IPS-18c (cell line): Measurements from ENCODE around the gene IL20RB.
"Not testable (repeated sequence)": the region's sequence is repeated elsewhere in the genome, so short reads cannot be mapped to it uniquely, and the experiment has no call there.

Source experiments
- H3K4me3 ChIP-seq: 2 replicates; pipeline ENCODE4 v1.7.0; 2013; ENCODE audit warnings: low read depth, mild to moderate bottlenecking, low read length, moderate library complexity; ENCODE audit not compliant: insufficient read depth
- H3K9me3 ChIP-seq: one replicate; pipeline ENCODE4 v1.6.1; 2013; ENCODE audit warnings: mild to moderate bottlenecking, low read length, moderate library complexity; ENCODE audit not compliant: control insufficient read depth, insufficient read depth

The IL20RB gene

DNA sequence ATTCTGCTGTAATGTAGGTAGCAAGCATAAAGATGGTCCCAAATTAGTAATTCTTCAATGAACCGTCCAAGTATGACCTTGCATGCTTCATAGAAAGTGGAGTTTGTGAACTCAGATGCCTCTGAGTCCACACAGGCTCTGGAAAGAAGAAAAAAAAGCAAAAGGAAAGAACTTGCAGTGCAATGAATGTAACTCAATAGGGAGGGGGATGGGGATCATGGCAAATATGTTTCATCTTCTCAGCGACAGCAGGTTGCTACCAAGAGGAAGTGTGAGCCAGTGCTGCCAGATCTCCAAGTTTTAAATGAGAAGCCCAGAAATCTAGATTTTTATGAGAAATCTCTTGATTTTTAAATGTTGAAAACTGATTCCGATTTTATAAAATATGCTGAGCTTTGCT is 50.3 kb downstream of the IL20RB start:
- Histone ChIP-seq H3K4me3 (no peak overlapping the region), H3K9me3 (no peaks in the 10 kb centered on the region)

DNA sequence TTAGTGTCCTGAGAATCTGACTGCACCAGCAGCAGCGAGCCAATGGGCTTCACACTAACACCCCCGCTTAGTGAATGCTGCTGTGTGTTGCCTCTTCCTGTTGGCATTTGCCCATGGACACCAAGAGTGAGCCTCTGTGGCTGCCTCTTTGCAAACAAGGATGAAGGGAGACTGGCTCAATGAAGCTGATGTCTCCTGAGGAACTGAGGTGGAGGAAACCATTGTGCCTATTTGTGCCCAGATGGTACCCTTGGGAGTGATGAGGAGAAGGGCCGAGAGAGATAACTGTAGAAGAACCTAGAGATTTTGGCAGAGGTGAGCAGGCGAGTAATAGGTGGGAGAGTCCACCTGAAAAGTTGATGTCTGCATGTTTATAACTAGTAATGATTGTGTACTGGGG is 51.2 kb downstream of the IL20RB start:
- no peak overlapping the region for H3K4me3 ChIP-seq
- no peaks in the 10 kb centered on the region for H3K9me3 ChIP-seq

DNA sequence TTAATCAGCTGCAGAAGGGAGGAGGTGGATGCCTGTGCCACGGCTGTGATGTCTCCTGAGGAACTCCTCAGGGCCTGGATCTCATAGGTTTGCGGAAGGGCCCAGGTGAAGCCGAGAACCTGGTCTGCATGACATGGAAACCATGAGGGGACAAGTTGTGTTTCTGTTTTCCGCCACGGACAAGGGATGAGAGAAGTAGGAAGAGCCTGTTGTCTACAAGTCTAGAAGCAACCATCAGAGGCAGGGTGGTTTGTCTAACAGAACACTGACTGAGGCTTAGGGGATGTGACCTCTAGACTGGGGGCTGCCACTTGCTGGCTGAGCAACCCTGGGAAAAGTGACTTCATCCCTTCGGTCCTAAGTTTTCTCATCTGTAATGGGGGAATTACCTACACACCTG is 52.4 kb downstream of the IL20RB start:
- Histone ChIP-seq H3K9me3 (no peaks in the 10 kb centered on the region), H3K4me3 (no peak overlapping the region)

DNA sequence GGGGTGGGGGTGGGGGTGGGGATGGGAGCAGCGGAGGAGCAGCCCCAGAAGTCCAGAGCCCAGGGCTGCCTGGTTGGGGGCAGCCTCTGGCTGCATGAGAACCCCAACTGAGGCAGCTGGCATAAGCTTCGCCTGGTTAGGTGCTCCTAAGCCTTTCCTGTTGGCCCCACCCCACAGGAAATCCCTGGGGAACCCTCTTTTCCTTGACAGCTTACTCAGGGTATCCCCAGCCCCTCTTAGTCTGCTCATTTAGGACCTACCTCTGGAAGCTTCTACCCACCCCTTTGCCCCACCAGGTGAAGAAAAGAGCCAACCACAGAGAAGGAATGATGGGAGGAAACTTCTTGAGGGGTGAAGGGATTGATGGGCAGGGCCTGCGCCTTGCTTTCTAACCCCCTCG is 53.4 kb downstream of the IL20RB start:
- Histone ChIP-seq H3K4me3 (no peak overlapping the region; the same call in 1 of the 2 replicates), H3K9me3 (no peaks in the 10 kb centered on the region)

DNA sequence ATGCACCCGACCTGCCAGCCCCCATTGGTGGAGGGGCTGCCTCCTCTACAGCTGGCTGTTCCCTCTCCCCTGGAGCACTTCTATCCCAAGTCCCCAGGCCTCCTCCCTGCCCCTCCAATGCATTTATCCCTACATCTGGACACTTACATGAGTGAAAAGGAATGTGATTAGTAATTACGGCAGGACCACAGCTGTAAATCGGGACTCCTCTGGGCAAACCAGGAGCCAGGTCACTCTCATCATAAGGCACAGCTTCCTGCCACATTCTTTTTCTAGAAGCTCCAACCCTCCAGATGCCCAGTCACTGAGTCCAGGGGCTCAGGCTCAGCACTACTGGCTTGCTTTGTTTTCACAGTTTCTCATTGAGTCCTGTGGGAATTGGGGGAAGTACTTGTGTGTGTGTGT is 54.3 kb downstream of the IL20RB start:
- H3K4me3 ChIP-seq = no peak overlapping the region
- H3K9me3 ChIP-seq = no peaks in the 10 kb centered on the region

DNA sequence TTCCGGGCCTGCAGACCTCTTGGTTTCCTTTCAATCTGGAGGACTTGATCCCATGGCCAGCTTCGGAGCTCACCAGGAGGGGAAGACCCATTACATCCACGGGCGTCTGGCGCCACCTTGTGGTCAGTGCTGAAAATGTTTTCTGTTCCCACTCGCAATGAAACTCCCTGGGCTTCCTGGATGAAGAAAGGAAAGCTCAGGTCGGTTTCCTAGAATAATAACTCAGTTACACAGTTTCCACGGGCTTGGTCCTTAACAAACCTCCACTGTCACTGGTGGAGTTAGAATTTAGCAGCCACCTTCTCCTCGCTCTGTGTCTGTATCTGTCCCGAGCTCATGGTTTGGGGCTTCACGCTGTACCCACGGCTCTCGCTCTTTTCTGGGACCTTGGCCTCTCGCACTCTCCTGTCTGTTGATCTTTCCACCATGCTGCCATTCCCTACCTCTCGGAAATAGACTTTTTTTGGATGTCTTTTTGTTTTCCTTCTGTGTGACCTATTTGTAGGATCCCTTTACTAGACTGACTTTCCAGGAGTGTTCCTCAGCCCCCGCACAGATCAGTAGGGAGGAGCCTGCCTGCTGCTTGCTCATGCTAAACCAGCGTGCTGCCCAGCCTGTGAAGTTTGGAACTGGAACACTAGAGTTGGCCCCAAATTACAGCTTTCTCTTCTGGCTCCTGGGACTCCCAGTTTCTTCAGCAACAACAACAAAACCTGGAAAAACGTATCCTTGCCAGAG is 56.3 kb downstream of the IL20RB start:
- Histone ChIP-seq H3K4me3 (no peak overlapping the region; the same call in 1 of the 2 replicates), H3K9me3 (no peaks in the 10 kb centered on the region)

DNA sequence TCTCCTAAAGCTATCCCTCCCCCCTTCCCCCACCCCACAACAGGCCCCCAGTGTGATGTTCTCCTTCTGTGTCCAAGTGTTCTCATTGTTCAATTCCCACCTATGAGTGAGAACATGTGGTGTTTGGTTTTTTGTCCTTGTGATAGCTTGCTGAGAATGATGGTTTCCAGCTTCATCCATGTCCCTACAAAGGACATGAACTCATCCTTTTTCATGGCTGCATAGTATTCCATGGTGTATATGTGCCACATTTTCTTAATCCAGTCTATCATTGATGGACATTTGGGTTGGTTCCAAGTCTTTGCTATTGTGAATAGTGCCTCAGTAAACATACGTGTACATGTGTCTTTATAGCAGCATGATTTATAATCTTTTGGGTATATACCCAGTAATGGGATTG is 59.5 kb downstream of the IL20RB start:
- H3K9me3 ChIP-seq, H3K4me3 ChIP-seq: not testable (repeated sequence)

DNA sequence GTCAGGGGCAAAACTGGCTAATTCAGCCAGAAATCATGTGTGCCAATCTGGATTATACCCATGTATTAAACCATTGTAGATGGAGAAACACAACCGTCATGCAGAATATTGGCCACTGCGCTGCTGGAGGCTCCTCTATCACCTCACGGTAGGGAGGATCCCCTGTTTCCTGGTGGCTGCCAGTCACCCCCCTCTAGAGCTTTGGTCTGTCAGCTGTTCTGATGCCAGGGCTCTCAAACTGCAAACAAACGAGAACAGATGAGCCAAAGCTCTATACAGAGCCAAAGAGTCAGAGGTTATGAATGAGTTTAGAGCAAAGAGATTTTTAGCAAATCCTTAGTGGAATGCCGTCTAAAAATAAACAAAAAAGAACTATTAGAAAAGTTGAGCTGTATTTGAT is 62.5 kb downstream of the IL20RB start:
- Histone ChIP-seq H3K4me3 (no peak overlapping the region), H3K9me3 (peaks cover 6% of the 10 kb centered on the region)

DNA sequence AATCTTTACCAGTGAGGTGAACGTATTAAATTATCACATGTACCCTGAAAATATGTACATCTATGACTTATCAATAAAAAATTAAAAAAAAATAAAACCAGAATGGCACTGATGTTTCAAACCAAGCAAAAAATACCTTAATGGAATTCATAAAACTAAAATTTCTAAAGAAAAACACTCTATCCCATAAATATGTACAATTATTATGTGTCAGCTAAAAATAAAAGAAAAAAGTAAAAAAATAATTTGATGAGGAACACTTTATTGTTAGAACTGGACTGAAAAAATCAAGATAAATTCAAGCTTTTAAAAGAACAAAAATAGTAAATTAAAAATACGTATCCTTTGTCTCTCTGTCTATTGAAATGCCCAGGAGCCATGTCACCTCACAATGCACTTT is 63.1 kb downstream of the IL20RB start:
- no peak overlapping the region for H3K4me3 ChIP-seq
- H3K9me3 ChIP-seq = peaks cover 6% of the 10 kb centered on the region

DNA sequence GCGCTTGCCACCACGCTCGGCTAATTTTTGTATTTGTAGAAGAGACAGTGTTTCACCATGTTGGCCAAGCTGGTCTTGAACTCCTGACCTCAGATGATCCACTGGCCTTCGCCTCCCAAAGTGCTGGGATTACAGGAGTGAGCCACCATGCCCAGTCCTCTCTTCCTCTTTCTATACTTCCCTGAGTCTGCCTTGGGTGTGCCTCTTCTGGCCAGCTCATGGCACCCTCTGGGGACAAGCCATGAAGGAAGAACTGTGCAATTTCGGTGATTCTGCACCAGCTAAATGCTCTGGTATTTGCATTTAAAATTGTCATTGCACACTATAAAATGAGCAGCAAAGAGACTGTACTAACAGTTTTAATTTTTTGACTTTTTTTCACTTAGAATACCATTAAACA is 66.6 kb downstream of the IL20RB start:
- H3K9me3 ChIP-seq = peaks cover 6% of the 10 kb centered on the region
- H3K4me3 ChIP-seq = no peak overlapping the region

DNA sequence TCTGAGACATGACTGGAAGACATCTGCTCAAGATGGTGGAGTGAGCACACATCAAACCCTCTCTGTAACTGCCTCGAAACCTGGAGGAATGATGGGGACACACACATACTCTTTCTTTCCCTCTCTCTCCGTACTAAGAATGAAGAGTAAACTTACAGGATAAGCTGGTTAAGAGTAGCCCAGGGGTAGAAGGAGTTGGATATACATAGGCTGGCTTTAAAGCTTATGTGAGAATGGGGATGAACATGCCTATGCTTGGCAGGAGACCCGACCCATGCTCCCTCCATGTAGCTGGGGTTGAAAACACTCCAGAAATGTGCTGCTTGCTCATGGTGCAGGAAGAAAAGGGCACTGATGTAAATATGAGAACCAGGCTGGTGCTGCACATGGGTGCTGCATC is 68.9 kb downstream of the IL20RB start:
- H3K9me3 ChIP-seq = peaks cover 2% of the 10 kb centered on the region
- H3K4me3 ChIP-seq = no peak overlapping the region

DNA sequence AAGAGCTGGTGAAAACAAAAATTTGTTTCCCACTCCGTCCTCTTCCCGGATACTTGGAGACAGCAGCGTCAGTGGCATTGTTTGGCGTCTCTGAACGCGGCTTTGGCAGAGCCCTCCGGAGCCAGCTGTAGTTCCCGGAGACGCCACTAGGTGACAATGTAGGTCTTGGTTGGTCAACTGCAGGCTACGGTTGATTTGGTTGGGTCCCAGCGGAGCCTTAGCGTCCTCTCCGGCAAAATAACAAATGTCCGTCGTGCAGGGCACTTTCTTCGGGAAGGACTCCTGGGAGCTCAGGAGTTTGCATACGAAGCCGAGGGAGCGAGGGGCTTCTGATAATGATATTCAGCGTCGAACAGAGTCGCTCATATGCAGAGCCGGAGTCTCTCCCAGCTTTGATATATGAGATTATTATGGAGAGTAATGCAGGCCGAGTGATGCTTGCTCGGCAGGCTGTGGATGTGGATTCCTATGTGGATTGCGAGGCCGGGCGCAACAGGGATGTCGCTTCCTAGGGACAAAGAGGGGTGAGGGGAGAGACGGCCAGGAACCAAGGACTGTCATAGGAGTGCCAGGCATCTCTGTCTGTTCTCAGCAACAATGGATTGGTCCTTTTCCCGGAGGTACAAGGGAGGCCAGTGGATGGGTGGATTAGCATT is 74.8 kb downstream of the IL20RB start:
- Histone ChIP-seq H3K9me3 (no peaks in the 10 kb centered on the region), H3K4me3 (peak overlapping the region; percentile 43)

DNA sequence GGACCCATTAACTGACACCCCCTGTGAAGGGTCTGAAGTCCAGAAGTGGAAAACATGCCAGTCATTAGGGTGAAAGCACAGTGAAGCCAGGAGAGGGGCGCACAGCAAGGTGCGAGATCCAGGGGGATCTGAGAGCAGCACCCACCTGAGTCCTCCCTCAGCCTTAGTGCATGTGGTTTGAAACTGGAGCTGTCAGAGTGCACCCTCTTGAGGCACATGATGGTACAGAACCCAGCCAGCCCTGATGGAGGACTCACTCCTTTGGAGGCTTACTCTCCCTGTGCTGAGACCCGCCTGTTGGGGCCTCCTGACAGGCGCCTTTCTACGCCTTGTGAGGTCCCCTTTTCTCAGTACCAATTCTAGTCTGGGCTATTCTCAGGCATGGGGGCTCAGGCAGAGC is 77.8 kb downstream of the IL20RB start:
- H3K9me3 ChIP-seq = no peaks in the 10 kb centered on the region
- H3K4me3 ChIP-seq = no peak overlapping the region

DNA sequence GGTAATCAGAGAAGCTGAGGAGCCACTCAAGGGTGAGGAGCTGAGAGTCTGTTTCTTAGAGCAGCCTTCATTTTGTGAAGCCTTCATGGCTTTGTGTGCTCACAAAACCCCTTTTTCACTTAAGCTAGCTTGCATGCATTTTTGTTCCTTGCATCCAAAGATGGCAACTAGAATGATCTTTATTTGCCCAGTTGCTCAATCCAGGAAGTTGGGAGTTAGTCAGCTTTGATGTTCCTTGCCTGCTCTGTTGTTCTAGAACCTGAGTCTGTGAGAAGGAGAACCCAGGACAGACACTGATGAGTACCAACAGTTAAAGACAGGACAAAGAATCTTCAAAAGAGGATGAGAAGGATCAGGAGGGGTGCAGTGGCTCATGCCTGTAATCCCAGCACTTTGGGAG is 81.8 kb downstream of the IL20RB start:
- Histone ChIP-seq H3K9me3 (no peaks in the 10 kb centered on the region), H3K4me3 (no peak overlapping the region)

DNA sequence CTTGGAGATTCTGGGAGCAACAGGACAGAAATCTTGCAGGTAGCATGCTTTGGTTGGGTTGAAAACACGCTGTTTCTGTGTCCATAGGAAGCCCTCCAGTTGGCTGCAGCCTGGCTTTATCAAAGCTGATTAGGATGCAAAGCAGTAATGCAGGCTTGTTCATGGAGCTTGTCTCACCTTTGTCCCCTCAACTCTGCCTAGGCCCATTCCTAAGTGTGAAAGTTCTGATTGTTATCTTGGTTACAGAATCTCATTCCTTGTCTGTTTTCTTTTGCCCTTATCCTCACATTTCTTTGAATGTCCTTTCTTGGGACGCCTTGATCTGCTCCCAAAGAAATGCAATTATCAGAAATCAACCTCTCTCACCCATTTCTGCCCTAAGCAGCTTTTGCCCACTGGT is 83.5 kb downstream of the IL20RB start:
- no peak overlapping the region for H3K4me3 ChIP-seq
- H3K9me3 ChIP-seq = no peaks in the 10 kb centered on the region

DNA sequence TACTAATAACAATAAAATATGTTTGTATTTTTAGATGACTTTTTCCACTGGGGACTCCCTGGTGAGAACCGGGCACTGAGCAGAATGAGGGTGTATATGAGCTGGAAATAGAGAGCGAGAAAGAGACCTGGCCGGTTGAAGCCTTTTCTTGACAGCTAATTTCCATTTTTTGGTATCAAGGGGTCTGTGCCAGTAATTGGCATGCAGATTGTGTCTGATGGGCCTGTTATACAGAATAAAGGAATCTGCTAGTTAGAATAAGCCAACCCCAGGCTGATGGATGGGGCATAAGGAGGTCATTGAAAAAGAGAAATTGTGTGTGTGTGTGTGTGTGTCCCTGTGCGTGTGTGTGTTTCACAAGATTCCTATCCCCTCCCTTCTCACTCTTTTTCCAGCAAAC is 83.9 kb downstream of the IL20RB start:
- H3K4me3 ChIP-seq = no peak overlapping the region

DNA sequence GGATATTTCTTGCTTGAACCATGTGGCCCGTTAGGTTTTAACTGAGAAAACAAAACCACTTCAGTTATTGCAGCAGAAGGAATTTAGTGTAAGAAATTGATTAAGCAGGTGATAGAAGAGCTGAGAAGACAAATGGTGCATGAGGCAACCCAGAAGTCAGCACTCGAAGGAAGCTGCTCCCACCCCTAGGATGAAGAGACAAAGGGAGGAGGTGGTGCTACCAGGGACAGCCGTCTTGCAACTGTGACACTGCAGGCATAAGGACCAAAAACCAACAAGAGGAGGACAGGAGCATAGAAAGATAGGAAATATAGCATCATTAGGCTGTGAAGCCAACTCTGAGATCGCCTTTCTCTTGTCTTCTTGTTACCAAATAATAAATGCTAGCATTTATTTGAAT is 89.0 kb downstream of the IL20RB start:
- H3K9me3 ChIP-seq = no peaks in the 10 kb centered on the region
- no peak overlapping the region for H3K4me3 ChIP-seq

More for the DNA sequence above, 83.9 kb downstream of the IL20RB start:
- H3K9me3 ChIP-seq = no peaks in the 10 kb centered on the region

DNA sequence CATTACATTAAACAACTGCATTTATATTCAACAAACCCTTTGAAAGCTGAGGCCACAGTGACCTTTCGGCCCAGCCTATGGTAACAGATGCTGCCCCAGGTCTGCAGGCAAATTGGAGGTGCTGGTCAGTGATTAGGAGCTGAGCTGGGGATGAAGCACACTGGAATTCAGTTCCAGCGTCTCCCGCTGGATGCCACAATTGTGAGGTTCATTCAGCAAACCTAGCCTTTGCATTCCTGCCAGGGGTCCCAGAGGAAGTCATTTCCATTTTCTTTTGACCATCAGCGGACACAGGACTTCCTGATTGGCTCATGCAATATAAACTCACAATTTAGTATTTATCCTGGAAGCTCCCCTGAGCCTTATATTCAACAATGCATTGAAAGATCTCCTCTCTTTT is 89.5 kb downstream of the IL20RB start:
- Histone ChIP-seq H3K9me3 (no peaks in the 10 kb centered on the region), H3K4me3 (no peak overlapping the region)

DNA sequence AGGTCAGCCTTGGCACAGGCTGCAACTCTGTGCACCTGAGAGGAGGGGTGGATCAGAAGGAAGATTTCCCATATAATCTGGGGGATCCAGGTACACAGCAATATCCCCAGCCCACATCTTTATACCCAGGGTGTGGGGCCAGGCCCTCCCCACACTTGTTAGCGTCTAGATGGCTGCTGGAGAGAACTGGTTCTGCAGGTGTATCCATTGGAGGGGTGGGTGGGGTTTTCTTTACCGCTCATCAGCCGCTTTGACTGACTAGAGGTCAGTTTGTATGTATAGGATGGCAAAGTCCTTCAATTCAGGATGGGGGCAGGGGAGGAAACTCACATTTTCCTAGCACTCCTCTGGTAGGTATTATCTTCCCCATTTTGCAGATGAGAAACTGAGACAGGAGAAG is 92.5 kb downstream of the IL20RB start:
- Histone ChIP-seq H3K9me3 (no peaks in the 10 kb centered on the region), H3K4me3 (no peak overlapping the region)
